Amygdala (tissue), 56 donors: Measurements from ENCODE around the gene DMWD.
"Not testable (repeated sequence)": the region's sequence is repeated elsewhere in the genome, so short reads cannot be mapped to it uniquely, and the experiment has no call there.

ENCODE experiments used
- DNase-seq, 56 donors: peaks; one replicate each; lab custom pipeline; 2025; lab: John Stamatoyannopoulos, UW

The DMWD gene

GRCh38 chr19:45757695-45758094, 35.0 kb downstream of the DMWD start:
- no peak for DNase-seq

- no peak for DNase-seq
These were observed 38.3 kb downstream of the DMWD start for GRCh38 chr19:45754323-45754722.

- DNase-seq: no peak
These were observed 39.1 kb downstream of the DMWD start for GRCh38 chr19:45753548-45753947.

GRCh38 chr19:45752639-45753038, 40.0 kb downstream of the DMWD start:
- no peak for DNase-seq

- DNase-seq: not testable (repeated sequence)
These were observed 41.2 kb downstream of the DMWD start for GRCh38 chr19:45751483-45751882.

GRCh38 chr19:45747513-45747912, 45.1 kb downstream of the DMWD start:
- no peak for DNase-seq

- no peak for DNase-seq
These were observed 45.8 kb downstream of the DMWD start for GRCh38 chr19:45746866-45747265.

GRCh38 chr19:45745606-45746005, 47.0 kb downstream of the DMWD start:
- no peak for DNase-seq

- DNase-seq: no peak
These were observed 49.7 kb downstream of the DMWD start for GRCh38 chr19:45742969-45743368.

- DNase-seq: no peak
These were observed 52.9 kb downstream of the DMWD start for GRCh38 chr19:45739498-45740439.

- no peak for DNase-seq
These were observed 59.4 kb downstream of the DMWD start, which contains the start of gene MEIOSIN for GRCh38 chr19:45733160-45733810. Gene MEIOSIN, plus strand, starts transcription at chr19:45733439. Its CDS starts 1,938 bp downstream, at chr19:45735377.
